Motor neuron (in vitro differentiated cells): ENCODE data around the gene CCDC81. TPM values are rescaled to one million over a fixed set of nuclear protein-coding genes. Genes with fewer than 3 reads are reported as not detected.

Experiments used
- ATAC-seq, 8 experiments: fragments of 200-7000 bp; cut with Tn5 transposase; replicated peaks in 6 of 8; 2 replicates each; pipeline ENCODE4 v1.8.0; 2021; ENCODE audit warnings: mild to moderate bottlenecking in 8 of 8, moderate library complexity in 8 of 8
- H3K27ac ChIP-seq, 2 donors: fragments of 250-450 bp; sonication (Bioruptor Pico); 2 replicates each; pipeline ENCODE4 v1.9.0; 2021; ENCODE audit warnings: antibody characterized with exemption in 2 of 2, mild to moderate bottlenecking in 2 of 2, moderate library complexity in 1 of 2
- H3K4me1 ChIP-seq, 2 donors: fragments of 250-450 bp; sonication (Bioruptor Pico); replicated peaks in 1 of 2; 2 replicates each; pipeline ENCODE4 v1.6.1; 2021; ENCODE audit warnings: antibody characterized with exemption in 2 of 2, mild to moderate bottlenecking in 2 of 2, moderate library complexity in 1 of 2
- H3K4me3 ChIP-seq, 5 donors: fragments of 250-450 bp; sonication (Bioruptor Pico); 2 replicates each; pipeline ENCODE4 v1.9.0; 2021; ENCODE audit warnings: antibody characterized with exemption in 5 of 5, mild to moderate bottlenecking in 5 of 5, moderate library complexity in 4 of 5
- WGBS, 10 experiments: fragments of 450-650 bp; shearing (Covaris generic); methylation state at CpG; one replicate each; pipeline ENCODE4 v1.0.0; 2022; 5-methylcytosine and 5-hydroxymethylcytosine counted together
- in situ Hi-C, 9 experiments: fragments of 400-800 bp; cut with MboI; loops; one replicate each; pipeline ENCODE4 v1.15.0; 2021; ENCODE audit warnings: low sequenced_read_pairs in 9 of 9, low pct_unique_long_range_greater_than_20kb in 2 of 9; ENCODE audit not compliant: unreplicated experiment in 9 of 9
- total RNA-seq, 8 experiments: library from RNA; unstranded; fragments of 300-600 nt; gene quantifications; 2 replicates each; pipeline versions ENCODE4 v1.2.3 to v1.2.4, GENCODE V29; 2022

Gene CCDC81
- total RNA-seq, 8 experiments from 2014 or later, result 0.92 to 15.6 (median 2.1) TPM

DNA sequence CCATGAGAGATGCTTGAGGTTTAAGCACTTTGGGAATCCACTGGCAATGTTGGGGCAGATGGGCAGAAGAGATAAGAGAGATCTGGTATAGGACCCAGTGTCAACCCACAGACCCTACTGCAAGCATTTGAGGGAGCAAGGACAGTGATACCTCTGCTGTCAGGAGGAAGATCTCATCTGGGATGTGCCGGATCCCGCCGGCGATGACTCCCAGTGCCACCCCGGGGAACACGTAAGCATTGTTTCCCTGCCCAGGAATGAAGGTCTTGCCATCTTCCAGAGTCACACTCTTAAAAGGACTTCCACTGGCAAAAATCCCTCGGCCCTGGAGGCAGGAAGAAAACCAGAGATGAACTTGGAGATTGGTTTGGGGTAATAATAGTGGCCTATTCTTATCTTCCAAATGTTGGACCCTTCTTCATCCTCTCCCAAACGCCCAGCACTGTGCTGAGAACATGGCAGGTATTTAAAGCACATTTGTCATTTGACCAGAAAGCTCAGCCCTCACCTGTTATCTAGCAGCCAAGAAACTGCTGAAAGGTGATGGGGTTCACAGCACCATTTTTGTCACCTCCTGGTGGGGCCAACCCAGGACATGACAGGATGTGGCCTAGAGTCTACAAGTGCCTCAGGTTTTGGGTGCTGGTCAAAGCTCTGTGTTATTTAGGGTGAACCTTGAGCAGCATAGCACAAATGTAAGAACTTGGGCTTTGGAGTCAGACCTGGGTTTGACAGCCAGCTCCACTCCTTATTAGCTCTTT lies 71.7 kb downstream of the CCDC81 start:
- no peaks in the 10 kb centered on the region for H3K4me1 ChIP-seq
- in situ Hi-C loops, result no loop called here
- ATAC-seq, result no peak
- H3K27ac ChIP-seq, result no peak overlapping the region
- 40 to 97% (median 79%) methylated on average over 1 to 6 of the region's 8 CpGs; no CpG with 5 or more reads in 3 of the 10 experiments for WGBS, 10 experiments
- no peak overlapping the region for H3K4me3 ChIP-seq

DNA sequence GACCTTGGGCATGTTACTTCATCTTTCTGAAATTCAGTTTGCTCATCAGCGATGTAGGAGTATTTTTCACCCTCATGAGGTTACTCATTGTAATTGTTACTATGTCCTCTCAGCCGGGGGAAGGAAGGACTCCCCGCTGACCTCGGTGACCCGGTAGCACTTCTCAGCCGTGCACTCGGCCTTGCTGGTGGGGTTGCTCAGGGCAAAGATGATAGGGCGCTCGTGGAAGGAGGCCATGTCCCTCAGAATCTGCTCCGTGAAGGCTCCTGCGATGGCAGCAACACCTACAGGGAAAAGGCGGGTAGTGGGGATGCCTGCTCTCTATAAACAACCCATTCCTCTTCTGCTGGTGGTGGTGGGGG lies 72.2 kb downstream of the CCDC81 start:
- no peaks in the 10 kb centered on the region for H3K4me1 ChIP-seq
- in situ Hi-C loops, result no loop called here
- H3K27ac ChIP-seq, result no peak overlapping the region
- 83 to 100% (median 93%) methylated on average over 2 to 11 of the region's 12 CpGs; no CpG with 5 or more reads in 4 of the 10 experiments for WGBS, 10 experiments
- no peak overlapping the region for H3K4me3 ChIP-seq
- no peak for ATAC-seq

- in situ Hi-C loops, result no loop called here
- no peak overlapping the region for H3K27ac ChIP-seq
- no peaks in the 10 kb centered on the region for H3K4me1 ChIP-seq
- no peak overlapping the region for H3K4me3 ChIP-seq
- WGBS, 10 experiments, result 40 to 100% (median 64%) methylated on average over 1 to 2 of the region's 3 CpGs; no CpG with 5 or more reads in 6 of the 10 experiments
- no peak for ATAC-seq
Measured at GRCh38 chr11:86447763-86448480, 73.2 kb downstream of the CCDC81 start.

DNA sequence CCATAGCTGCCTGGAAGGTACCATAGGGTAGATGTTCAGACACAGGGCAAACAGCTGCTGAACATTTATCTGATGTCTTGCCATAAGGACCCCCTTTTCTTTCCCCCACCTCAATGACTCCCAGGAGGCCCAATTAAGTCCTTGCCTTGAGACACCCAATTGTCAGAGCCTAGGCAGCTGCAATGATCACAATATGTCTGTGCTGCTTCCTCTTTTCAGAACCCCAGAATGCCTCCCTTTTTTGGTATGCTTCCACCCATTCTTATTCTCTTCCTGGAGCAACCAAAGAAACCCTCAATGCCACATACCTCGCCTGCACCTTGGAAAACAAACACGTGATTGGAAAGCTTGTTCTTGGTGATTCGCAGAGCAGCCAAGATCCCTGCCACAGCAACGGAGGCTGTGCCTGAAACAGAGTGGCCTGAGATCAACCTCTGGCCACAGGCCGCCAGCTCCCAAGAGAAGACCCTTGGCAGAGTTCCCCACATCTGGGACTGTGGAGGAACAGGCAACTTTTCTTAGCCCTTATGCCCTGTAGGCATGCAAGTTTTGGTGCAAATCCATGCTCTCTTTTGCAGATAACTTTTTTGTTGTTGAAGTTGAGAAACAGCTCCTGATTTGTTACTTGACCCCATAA lies 75.4 kb downstream of the CCDC81 start:
- Histone ChIP-seq H3K4me1 (no peaks in the 10 kb centered on the region), H3K4me3 (no peak overlapping the region), H3K27ac (no peak overlapping the region)
- 33 to 100% (median 83%) methylated on average over 1 to 4 of the region's 5 CpGs; no CpG with 5 or more reads in 3 of the 10 experiments for WGBS, 10 experiments
- in situ Hi-C loops, result loop anchor here (10.0 to 25.0 kb wide), 4 partner anchors 162 to 365 kb away; partner anchors contain the start of gene PRSS23 (in 4 of the 9)
- no peak for ATAC-seq

- Histone ChIP-seq H3K4me3 (no peak overlapping the region), H3K27ac (no peak overlapping the region), H3K4me1 (peaks cover 3 to 6% of the 10 kb centered on the region in 2 donors)
- 17 to 100% (median 79%) methylated on average over 1 to 2 of the region's 2 CpGs; no CpG with 5 or more reads in 2 of the 10 experiments for WGBS, 10 experiments
- in situ Hi-C loops, result loop anchor here (10.0 to 25.0 kb wide), 4 partner anchors 159 to 361 kb away; partner anchors contain the start of gene PRSS23 (in 4 of the 9)
- ATAC-seq, result no peak
Measured at GRCh38 chr11:86453290-86454030, 78.8 kb downstream of the CCDC81 start.

- Histone ChIP-seq H3K27ac (no peak overlapping the region), H3K4me1 (peaks cover 3 to 12% of the 10 kb centered on the region in 2 donors), H3K4me3 (no peak overlapping the region)
- peak; percentile 80 to 97 (median 96) for ATAC-seq
- in situ Hi-C loops, result loop anchor here (10.0 to 25.0 kb wide), 4 partner anchors 156 to 358 kb away; partner anchors contain the start of gene PRSS23 (in 4 of the 9)
- WGBS, 10 experiments, result 13 to 80% (median 22%) methylated on average over 1 to 9 of the region's 9 CpGs
Measured at GRCh38 chr11:86456075-86456939, 81.6 kb downstream of the CCDC81 start.

DNA sequence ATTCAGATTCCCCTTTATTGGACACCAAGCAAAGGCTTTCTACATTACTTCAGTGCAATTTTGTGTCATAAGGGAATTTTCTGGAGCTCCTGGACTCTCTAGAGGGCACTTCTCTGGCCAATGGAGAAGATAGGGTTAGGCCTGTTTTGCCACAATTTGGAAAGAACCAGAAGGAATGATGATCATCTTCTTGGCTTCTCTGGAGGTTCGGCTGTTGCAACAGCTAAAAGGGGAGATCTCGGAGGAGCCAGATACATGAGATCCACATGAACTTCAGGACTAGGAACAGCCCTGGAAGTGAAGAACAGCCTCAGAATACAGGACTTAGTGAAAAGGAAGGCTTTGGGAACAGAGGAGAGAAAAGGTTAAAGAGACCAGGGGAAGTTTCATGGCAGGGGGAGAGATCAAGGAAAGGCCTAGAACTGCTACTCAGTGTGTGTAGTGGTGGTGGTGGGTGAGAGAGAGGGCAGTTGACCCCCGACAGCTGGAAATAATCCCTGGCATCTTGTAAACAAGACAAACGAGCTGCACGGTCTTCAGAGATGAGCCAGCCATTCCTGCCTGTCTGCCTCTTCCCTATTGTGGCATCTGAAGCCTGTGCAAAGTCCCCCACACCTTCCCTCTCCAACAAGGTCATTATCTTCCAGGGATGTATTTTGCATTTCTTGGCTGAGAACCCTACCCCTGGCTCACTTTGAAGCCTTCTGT lies 83.8 kb downstream of the CCDC81 start:
- ATAC-seq, result no peak
- in situ Hi-C loops, result loop anchor here (10.0 to 25.0 kb wide), 4 partner anchors 154 to 356 kb away; partner anchors contain the start of gene PRSS23 (in 4 of the 9)
- H3K27ac ChIP-seq, result no peak overlapping the region
- peaks cover 3 to 12% of the 10 kb centered on the region in 2 donors for H3K4me1 ChIP-seq
- 73 to 100% (median 84%) methylated on average over 1 to 5 of the region's 5 CpGs; no CpG with 5 or more reads in 4 of the 10 experiments for WGBS, 10 experiments
- H3K4me3 ChIP-seq, result no peak overlapping the region

DNA sequence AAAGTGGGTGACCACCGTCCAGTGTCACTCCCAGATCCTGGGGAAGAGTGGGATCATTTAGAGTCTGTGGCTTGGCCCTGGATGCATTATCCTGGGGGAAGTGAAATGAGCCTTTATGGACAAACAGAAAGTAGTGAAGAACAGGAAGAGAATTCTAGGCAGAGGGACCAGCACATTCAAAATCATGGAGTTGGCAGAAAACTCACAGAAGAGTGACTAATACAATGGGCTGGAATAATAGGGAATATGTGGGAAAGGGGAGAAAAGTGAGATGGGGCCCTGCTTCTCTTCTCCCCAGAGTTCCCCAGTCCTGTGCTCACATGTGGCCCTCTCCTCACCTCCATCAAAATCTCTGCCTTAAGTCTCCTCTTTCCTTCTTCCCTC lies 84.3 kb downstream of the CCDC81 start:
- WGBS, 10 experiments, result 20 to 100% (median 67%) methylated on average over 1 of the region's 1 CpG; no CpG with 5 or more reads in 7 of the 10 experiments
- in situ Hi-C loops, result loop anchor here (10.0 to 25.0 kb wide), 4 partner anchors 153 to 356 kb away; partner anchors contain the start of gene PRSS23 (in 4 of the 9)

GRCh38 chr11:86459682-86460460 lies 85.2 kb downstream of the CCDC81 start:
- ATAC-seq, result peak in 4 of 8 experiments; percentile 24 to 59 (median 44)
- H3K4me3 ChIP-seq, result no peak overlapping the region
- in situ Hi-C loops, result loop anchor here (10.0 to 25.0 kb wide), 4 partner anchors 152 to 355 kb away; partner anchors contain the start of gene PRSS23 (in 4 of the 9)
- 86 to 100% (median 100%) methylated on average over 1 to 2 of the region's 3 CpGs; no CpG with 5 or more reads in 5 of the 10 experiments for WGBS, 10 experiments
- H3K27ac ChIP-seq, result no peak overlapping the region
- peaks cover 12% of the 10 kb centered on the region in 2 donors for H3K4me1 ChIP-seq

More for the DNA sequence above, 84.3 kb downstream of the CCDC81 start:
- H3K4me3 ChIP-seq, result no peak overlapping the region
- no peak for ATAC-seq
- H3K4me1 ChIP-seq, result peaks cover 6 to 12% of the 10 kb centered on the region in 2 donors
- no peak overlapping the region for H3K27ac ChIP-seq
